ENCODE results near the gene CLIP3.

GRCh38 chr19:36081385-36081784 is 48.7 kb upstream of the CLIP3 start:
- TF ChIP-seq CTCF (IDR thresholded peaks at IDR 0.05) (no peak), POLR2A (IDR thresholded peaks at IDR 0.05) (no peak)

All from breast epithelium (tissue), 3 donors.